Stimulated activated CD4-positive, alpha-beta T cell treated with anti-CD3 and anti-CD28 coated beads, Interleukin-2, amount 100 ng/mL, for 48 hours (primary cell): Measurements from ENCODE around the gene STK40.

Experiments
- DNase-seq, 2 donors: peaks; one replicate each; pipeline ENCODE4 v3.0.0-alpha.2; 2020

Gene STK40, protein sequence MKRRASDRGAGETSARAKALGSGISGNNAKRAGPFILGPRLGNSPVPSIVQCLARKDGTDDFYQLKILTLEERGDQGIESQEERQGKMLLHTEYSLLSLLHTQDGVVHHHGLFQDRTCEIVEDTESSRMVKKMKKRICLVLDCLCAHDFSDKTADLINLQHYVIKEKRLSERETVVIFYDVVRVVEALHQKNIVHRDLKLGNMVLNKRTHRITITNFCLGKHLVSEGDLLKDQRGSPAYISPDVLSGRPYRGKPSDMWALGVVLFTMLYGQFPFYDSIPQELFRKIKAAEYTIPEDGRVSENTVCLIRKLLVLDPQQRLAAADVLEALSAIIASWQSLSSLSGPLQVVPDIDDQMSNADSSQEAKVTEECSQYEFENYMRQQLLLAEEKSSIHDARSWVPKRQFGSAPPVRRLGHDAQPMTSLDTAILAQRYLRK

DNA sequence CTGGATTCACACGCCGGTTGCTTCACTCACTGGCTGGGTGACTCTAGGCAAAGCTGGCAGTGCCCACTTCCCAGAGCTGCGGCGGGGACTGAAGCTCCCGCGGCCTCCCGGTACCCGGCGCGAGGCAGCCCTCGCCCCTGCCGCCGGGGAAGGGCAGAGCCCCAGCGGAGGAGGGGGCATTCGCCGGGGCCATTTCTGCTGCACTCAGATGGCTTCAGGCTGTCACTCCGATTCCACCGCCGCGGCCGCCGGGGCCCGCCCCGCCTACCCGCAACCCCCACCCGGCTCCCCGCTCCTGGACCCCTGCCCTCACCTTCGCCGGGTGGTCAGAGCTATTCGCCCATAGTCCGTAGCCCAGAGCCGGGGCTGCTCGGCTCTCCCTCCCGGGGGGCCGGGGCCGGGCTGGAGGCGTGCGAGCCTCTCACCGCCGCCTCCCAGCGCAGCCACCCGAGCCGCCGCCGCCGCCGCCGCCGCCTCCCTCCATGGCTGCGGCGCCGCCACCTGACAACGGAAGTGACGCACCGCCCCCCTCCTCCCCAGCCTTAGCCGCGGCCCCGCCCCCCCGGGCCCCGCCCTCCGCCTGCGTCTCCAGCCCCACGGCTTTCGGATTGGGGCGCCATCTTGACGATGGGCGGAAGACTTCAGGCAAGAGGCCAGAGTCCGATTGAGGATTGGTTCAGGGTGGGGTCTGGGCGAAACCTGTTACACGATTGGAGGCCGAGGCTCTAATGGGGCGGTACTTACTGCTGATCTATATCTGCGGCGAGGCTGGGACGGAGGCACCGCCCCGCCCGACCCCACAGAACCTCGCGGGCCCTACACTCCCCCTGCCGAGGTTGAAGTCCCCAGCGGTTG lies at the start of gene STK40:
TSS of gene STK40 (minus strand) at position 515 of the 855 bp plus-strand sequence. CDS start 24,592 bp downstream, outside the sequence.
- DNase-seq = peak; percentile 96

DNA sequence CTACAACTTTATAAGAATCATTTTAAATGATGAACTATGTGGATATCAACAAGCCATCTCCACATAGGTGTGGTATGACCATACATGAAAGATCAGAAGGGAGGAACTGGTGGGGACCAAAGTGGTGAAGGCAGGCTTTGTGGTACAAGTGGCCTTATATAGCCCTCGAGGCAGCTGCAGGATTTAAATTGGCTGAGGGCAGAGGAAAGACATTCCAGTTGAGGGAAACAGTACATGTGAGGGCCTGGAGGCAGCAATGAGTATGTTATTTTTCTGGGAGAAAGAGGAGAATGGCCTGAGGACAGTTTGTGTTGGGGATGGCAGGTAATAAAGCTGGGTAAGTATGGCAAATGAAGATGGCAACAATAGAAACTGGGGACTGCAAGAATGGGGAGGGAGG lies 47.4 kb upstream of the STK40 start:
- DNase-seq = no peak

DNA sequence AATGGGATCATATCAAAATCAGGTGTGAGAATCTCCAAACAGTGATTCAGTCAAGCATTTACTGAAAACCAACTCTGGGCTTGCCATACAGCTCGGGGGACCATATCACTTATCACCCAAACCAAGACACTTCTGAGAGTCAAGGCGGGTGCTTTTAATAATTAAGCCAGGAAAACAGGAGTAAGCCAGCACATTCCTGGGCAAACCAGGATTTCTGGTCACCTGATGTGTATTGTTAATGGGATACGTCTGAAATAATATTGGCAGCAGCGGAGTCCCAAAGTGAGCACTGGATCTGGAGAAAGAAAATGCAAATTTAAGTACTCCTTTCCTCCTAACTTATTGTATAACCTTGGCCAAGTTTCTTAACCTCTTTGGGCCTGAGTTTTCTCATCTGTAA lies 46.9 kb upstream of the STK40 start:
- DNase-seq = no peak

DNA sequence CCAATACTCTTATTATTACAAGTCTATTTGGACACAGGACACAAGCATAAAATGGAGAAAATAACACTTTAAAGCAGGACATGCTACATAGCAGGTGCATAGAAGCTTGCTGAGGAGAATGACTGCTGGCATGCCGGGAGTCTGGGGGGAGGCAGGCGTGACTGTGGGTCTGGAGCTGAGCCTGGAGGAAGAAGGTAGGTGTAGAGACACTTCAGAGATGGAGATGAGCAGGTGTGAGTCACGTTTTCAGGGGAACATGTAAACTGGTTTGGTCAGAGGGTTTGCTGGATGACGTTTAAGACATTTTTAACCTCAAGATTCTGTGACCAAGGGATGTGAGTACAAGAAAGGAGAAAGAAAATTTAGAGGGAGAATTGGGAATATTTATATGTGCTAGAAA lies 40.1 kb upstream of the STK40 start:
- DNase-seq = no peak

DNA sequence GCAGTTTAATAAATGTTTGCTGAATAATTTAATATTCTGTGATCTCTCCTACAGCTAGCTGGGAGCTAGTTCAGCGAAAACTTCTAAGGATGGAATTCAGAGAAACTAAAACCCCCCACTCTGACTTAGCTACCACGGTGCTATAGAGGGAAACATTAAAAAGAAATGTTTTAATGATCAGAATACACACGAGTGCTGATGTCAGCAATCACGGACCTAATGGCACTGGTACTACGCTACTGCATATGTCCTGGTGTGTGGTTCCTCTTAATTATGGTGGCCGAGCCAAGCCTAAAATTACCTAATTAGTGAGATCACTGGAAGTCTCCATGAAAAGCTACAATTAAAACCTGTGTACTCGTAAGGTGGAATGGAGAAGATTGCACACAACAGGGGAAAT lies 35.9 kb upstream of the STK40 start:
- no peak for DNase-seq

DNA sequence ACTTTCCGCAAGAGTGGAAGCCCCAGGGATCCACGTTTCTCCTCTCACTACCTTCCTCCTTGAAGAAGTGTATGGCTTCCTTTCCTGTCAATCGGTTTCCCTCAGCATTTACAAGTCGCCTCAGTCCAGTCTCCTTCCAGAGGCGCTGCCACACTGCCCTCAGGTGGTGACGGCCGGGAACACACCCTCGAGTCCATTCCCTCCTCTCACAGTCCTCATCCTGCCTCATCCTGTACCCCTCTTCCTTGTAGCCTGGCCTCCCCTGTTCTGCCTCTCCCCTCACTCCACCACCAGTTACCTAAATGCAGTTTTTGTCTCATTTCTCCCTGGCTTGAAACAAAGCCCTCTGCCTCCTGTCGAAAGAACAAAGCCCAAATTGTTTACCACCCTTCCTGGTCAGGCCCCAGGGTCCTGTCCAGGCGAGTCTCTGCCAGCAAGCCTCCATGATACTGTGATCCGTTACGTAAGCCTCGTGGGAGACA lies 35.2 kb upstream of the STK40 start:
- peak; percentile 97 for DNase-seq

DNA sequence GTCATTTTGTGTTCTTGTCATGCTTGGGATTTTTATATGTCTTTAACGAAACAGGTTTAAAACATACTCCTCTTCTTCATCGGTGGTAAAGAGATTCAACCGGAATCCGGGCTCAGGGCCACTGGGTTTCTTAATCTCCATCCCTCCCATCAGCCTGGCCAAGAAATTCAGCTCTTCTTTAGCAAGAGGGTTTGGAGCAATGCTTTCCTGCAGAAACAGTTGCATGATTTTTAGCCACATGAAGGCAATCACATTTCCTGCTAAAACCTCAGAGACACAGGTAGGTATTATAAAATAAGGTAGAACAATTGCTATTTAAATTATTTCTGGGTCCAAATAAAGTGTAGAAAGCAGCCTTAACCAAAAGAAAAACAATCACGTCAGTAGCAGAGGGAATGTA lies 34.7 kb upstream of the STK40 start:
- DNase-seq = no peak

DNA sequence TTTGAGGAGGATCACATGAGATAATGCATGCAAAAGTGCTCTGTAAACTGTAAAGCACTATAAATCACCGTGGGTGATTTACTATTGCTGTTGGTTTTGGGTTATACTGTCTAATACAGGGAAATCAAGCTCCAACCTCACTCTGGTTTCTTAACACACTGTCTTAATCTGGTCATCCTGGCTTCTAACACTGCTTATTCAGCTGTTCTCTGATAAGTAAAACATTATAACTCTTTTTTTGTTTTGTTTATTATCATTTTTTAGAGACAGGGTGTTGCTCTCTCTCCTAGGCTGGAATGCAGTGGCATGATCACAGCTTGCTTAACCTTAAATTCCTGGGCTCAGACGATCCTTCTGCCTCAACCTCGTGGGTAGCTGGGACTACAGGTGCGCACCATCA lies 33.8 kb upstream of the STK40 start:
- no peak for DNase-seq

DNA sequence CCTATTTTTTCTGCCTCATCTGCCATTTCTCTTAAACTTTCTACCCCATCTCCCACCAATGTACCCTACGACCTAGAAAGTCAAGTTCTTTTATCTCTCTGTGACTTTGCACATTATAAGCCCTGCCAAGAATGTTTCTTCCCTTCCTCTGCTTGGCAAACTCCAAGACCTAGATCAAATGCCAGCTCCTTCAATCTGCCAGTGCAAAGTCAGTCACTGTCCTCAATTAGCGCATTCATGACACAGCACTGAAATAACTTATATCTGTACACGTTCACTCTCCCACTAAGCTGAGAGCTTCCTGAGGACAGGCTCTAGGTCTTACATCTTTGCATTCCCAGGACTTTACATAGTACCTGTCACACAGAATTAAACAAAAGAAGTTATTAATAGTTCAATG lies 33.4 kb upstream of the STK40 start:
- no peak for DNase-seq

DNA sequence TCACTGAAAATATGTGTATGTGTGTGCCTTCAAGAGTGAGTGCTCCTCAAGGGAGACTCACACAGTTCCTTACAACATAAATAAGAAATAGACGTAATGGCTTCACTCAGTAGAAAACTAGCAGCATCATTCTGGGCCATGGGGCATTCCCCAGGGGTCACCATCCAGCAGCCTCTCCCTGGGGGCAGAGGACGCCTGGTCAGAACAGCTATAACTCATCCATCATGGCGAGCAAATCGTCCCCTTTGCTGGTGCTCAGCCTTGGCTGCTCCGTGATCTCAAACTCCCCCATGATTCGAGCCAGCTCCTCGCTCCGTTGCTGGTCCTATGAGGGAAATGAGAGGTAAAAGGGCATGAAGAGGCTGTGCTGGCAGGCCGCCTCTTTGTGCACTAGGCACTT lies 32.2 kb upstream of the STK40 start:
- DNase-seq = no peak

DNA sequence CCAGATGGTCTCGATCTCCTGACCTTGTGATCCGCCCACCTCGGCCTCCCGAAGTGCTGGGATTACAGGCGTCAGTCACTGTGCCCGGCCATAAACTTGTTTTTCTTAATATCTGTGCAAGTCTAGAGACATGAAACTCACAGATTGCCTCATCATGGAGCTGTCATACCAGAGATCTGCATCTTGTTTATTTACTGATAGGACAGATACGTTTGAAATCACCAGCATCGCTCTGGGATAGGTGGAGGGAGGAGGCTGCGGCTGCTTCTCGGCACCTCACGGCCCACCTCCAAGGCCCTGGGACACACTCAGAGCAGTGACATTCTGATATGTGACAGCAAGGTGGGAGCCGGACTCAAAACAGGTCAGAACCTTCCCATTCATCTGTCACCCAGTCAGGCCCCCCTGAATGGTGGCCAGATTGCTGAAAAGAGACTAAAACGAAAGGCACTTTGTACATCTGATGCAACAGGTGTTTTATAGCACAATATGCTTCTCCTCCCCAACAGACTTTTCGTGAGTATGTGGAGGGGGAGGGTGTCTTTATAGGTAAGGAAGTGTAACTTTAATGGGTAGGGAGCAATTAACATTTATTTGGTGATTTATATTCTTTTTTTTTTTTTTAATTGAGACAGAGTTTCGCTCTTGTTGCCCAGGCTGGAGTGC lies 30.1 kb upstream of the STK40 start:
- DNase-seq = no peak

DNA sequence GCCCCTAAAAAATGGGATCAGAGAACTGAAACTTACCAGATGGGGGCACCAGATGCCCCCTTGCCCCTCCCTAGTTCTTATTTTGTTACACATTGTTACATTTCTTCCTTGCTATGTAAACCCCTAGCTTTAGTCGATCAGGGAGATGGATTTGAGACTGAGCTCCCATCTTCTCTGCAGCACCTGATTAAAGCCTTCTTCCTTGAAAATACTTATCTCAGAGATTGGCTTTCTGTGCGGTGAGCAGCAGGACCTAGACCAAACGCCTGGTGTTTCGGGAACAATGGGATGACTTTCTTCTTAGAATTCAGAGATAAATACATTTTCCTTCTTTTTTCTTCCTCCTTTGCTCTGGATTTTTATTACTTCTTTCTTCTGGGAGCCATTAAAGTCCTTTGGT lies 28.7 kb upstream of the STK40 start:
- DNase-seq = no peak

DNA sequence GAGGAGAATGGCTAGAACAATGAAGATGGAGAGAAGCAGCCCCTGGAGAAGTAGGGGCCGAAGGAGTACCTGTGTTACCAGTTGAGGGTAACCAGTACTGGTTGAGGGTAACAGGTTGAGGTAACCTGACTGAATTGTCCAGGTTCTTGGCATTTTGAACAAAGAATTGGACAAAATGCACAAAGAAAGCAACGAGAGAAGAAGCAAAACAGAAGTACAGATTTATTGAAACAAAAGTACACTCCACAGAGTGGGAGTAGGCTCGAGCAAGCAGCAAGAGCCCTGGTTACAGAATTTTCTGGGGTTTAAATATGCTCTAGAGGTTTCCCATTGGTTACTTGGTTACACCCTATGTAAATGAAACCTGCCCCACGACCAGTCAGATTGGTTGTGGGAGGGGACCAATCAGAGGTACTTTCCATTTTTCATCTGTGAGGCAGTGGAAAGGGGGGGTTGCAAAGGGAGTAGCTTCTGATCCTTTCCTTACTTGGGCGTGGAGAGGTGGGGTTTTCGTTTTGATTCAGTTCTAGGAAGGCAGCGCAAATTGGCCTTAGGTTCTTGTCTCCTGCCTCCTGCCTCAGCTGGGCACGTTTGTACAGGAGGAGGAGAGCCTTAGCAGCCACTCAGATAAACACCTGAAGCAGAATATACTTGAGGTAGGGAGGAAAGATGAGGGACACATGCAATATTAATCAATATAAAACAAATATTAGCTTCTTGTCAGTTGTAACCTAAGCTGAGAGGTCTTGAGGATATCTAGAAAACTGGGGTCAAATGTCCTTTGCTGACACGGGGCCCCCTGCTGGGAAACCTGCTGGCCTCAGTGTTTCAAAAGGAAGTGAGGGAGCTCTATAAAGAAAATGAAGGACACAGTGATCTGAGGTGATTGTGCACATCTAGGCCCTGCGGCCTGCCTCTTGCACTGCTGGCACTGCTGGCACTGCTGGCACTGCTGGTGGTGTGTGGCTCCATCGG lies 26.2 kb upstream of the STK40 start:
- peak; percentile 25 to 44 for DNase-seq

DNA sequence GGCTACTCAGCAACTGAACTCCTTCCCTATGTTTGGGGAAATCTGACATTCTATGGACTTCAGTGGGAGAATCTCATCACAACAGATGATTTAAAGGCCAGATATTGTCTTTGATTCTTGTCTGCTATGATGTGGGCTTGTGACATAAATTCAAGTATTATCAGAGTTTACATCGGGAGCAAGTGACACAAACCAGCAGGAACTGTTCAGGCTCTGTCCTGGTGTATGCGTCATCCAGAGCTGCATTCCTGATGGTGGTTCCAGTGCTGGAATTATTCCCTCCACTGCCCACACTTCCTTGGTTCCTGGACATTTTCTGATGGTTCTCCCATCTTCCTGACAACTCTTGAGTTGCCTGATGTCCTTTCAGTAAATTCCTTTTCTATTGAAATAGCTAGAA lies 22.8 kb upstream of the STK40 start:
- DNase-seq = no peak

DNA sequence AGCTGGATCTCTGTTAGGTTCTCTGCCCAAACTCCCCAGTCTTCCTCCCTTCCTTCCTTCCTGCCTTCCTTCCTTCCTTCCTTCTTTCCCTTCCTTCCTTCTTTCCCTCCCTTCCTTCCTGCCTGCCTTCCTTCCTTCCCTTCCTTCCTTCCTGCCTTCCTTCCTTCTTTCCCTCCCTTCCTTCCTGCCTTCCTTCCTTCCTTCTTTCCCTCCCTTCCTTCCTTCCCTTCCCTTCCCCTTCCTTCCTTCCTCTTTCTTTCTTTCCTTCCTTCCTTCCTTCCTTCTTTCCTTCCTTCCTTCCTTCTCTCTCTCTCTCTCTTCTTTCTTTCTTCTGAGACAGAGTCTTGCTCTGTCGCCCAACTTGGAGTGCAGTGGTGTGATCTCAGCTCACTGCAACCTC lies 20.7 kb upstream of the STK40 start:
- no peak for DNase-seq

DNA sequence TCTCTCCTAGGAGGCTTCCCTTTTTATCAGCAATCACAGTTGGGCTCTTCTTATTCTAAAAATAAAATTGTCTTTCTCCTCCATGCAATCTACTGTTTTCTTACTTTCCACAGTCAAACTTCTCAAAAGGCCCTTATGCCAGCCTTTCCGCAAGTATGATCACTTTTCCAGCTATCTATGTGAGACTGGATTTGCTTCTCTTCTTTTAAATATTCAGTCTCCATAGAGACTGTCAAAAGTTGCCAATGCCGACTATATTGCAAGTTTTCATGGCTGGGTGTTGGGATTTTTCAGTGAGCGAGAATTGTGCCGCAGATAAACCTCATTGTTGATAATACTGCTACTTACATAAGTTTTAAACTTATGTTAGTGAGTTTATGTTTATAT lies 16.8 kb upstream of the STK40 start:
- no peak for DNase-seq

DNA sequence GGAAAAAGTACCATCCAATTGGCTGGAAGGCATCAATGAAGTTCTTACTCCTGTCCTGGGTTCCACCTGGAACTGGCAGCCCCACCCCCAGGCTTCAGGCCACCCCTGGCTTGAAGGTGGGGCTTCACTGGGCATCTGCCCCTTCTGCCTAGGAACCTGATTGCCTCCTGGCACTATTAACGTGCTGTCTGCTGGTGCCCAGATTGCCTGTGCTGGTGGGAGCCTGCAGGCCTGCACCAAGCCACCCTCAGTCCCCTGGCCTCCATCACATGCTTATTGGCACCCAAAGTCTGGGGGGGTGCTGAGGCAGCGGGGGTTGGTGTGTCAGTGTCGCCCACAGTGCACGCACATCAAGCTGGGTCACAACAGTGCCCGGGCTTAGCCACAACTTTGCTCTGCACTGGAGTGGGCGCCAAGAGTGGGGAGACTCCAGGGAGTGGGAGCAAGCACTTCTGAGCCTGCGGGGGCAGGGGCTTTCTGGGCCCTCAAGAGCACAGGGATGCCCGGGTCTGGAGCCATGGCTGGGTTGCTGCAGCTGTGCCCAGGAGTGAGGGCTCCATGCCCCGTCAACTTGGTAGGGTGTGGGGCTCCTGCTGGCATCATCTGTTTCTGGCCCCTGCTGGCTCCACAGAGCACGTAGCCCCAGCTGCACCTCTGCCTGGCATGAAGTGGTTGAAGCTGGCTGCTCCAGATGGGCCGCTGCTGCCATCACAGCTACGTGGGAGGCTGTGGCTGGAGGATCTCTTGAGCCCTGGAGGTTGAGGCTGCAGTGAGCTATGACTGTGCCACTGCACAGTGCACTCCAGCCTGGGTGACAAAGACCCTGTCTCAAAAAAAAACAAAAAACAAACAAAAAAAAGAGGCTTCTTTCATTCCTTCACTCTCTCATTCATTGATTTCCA lies 16.1 kb upstream of the STK40 start:
- DNase-seq = no peak

DNA sequence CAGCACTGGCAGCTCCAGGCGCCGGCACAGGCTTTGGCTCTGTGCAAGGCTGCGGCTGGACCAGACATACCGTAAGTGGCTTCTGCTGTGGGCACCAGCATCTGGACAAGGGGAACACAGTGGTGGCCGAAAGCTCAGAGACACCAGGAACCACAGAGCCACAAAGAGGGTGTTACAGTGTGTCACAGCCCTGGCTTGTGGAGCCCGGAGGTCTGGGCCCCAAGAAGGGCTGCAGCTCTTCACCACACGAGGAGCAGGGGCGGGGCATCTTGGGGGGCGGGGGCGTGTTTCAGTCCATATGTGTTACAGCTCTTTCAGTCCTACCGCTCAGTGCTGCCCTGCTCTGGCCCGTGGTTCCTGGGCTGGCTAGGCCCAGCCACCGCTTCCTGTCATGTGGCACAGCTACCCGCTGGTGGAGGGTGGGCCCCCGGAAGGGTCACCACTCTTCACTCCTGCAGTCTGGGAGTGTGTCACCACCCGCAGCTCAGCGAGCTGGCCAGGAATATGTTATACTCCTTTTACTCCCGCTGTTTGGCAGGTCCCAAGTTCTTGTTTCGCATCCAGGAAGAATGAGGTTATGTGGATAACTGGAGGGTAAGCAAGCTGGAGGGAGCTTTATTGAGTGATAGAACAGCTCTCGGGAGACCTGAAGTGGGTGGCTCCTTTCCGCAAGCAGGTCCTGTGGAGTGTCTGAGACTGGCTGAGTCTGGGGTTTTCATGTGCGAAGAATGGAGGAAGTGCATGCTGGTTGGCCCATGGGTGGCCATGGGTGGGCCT lies 15.3 kb upstream of the STK40 start:
- DNase-seq = peak in 1 of 2 donors; percentile 37

DNA sequence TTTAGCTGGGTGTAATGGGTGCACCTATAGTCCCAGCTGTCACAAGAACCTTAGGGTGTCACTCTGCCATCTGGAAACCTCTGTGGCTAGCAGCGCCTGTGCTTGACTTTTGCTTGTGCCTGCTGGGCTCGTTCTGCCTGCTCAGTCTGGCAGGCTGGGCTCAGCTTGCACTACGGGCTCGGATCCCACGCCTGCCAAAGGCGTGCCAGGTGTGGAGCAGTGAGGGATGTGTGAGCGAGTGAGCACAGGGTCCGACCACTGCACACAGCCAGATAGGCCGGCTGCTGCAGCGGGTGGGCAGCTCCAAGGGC lies 14.7 kb upstream of the STK40 start:
- DNase-seq = no peak

DNA sequence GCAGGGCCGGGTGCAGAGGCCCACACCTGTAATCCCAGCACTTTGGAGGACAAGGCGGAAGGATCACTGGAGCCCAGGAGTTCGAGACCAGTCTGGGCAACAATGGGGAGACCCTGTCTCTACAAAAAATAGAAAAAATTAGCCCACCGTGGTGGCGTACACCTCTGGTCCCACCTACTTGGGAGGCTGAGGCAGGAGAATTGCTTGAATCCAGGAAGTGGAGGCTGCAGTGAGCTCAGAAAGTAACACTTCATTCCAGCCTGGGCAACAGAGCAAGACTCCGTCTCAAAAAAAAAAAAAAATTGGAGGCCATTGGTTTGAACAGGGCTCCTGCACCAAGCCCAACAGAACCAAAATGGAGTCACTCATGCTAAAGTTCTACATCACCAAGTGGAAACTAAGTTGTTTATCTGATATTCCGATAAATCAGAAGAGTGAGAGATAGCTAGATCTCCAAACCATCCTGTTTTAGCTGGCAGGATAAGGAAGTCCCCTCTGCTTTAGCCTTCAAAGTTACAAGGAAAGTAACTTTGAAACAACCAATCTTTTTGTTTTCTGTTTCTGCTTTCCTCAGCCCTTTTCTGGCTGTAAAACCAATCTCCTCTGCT lies 12.8 kb upstream of the STK40 start:
- DNase-seq = no peak
